ENCODE measurements around the gene EPG5. TPM values are rescaled to one million over a fixed set of nuclear protein-coding genes. Genes with fewer than 3 reads are reported as not detected.

The EPG5 gene
- total RNA-seq, 4 donors from 2014 or later, result 18.7 to 30.3 (median 24.0) TPM

GRCh38 chr18:45805551-45805950 lies 161.6 kb downstream of the EPG5 start:
- intact Hi-C loops (cut with DNase I; ENCODE audit: low total_unique reads), result no loop called here

DNA sequence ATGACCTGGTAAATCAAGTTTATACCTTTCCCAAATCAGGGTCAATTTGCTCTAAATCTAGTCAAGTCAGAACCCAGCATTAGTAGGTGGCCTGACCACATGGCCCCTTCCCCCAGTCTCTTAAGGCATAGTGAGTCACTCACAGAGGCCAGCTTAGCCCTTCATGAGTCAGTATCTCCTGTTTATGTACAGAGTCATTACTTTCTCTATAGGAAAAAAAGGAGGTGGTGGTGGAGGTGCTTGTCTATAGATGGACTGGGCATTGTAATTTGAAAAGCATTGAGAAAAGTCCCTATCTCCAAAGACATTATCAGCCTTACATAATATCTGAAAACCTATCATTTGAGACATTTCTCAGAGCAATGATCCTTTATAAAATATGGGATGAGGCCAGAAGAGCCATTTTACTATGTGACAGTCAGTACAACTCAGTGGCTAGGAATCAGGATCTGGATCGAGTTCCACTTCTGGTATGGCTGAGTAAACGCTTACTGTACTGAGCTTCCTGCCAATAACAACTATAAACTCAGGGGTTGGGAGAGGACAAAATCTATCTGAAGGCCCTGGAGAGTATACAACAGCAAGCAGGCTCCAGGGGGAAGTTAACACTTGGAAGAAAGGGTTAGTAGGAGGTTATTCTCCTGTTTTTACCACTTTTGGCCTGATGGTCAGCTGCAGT lies 164.2 kb downstream of the EPG5 start:
- Histone ChIP-seq H3K9me3 (peaks cover 0 to 4% (median 0%) of the 10 kb centered on the region in 3 donors), H3K4me1 (no peaks in the 10 kb centered on the region), H3K36me3 (no peaks in the 10 kb centered on the region), H3K4me3 (no peak overlapping the region), H3K27ac (no peak overlapping the region), H3K27me3 (no peaks in the 10 kb centered on the region)
- no peak for DNase-seq
- in situ Hi-C loops (cut with MboI; ENCODE audit: low sequenced_read_pairs in 4 of 4), result no loop called here
- TF ChIP-seq CTCF (IDR thresholded peaks at IDR 0.05 in 4 of 5, conservative IDR thresholded peaks at IDR 0.05 in 1 of 5) (no peak), POLR2A (IDR thresholded peaks at IDR 0.05) (no peak)
- intact Hi-C loops (cut with DNase I; ENCODE audit: low total_unique reads), result no loop called here
- no peak for ATAC-seq

More at GRCh38 chr18:45805551-45805950, 161.6 kb downstream of the EPG5 start:
- ATAC-seq (no peak), DNase-seq (no peak)
- Histone ChIP-seq H3K27ac (no peak overlapping the region), H3K4me1 (no peaks in the 10 kb centered on the region), H3K9me3 (peaks cover 0 to 4% (median 0%) of the 10 kb centered on the region in 3 donors), H3K36me3 (no peaks in the 10 kb centered on the region), H3K4me3 (no peak overlapping the region), H3K27me3 (no peaks in the 10 kb centered on the region)
- TF ChIP-seq CTCF (IDR thresholded peaks at IDR 0.05 in 4 of 5, conservative IDR thresholded peaks at IDR 0.05 in 1 of 5) (no peak), POLR2A (IDR thresholded peaks at IDR 0.05) (no peak)
- in situ Hi-C loops (cut with MboI; ENCODE audit: low sequenced_read_pairs in 4 of 4), result no loop called here

- H3K27ac ChIP-seq, result no peak overlapping the region
- no peak for DNase-seq
- intact Hi-C loops (cut with DNase I; ENCODE audit: low total_unique reads), result no loop called here
- no peaks in the 10 kb centered on the region for H3K4me1 ChIP-seq
- in situ Hi-C loops (cut with MboI; ENCODE audit: low sequenced_read_pairs in 4 of 4), result no loop called here
- H3K36me3 ChIP-seq, result no peaks in the 10 kb centered on the region
- no peak for ATAC-seq
- no peaks in the 10 kb centered on the region for H3K27me3 ChIP-seq
- H3K9me3 ChIP-seq, result peaks cover 0 to 4% (median 0%) of the 10 kb centered on the region in 3 donors
- no peak overlapping the region for H3K4me3 ChIP-seq
- TF ChIP-seq POLR2A (IDR thresholded peaks at IDR 0.05), result no peak
- TF ChIP-seq CTCF (IDR thresholded peaks at IDR 0.05 in 4 of 5, conservative IDR thresholded peaks at IDR 0.05 in 1 of 5), result no peak
These were observed 165.6 kb downstream of the EPG5 start for GRCh38 chr18:45801416-45802004.

Other genes with a start within 250 kb of the EPG5 start
- gene SLC14A1, start 243.1 kb downstream of the EPG5 start, total RNA-seq, result 1 to 10 TPM; 1.1 to 8.2 (median 7.1) TPM
- not detected for gene SIGLEC15, start 141.7 kb downstream of the EPG5 start, total RNA-seq
- 10 to 100 TPM in 2 of 4 donors, 1 to 10 TPM in 2; 8.4 to 18.2 (median 10.3) TPM for gene PSTPIP2, start 104.9 kb upstream of the EPG5 start, total RNA-seq
- gene ATP5F1A, start 131.0 kb upstream of the EPG5 start, total RNA-seq, result 1,000 to 10,000 TPM in 1 of 4 donors, 100 to 1,000 TPM in 3; 845 to 1,536 (median 877) TPM
- 10 to 100 TPM in 3 of 4 donors, 1 to 10 TPM in 1; 8.1 to 20.6 (median 13.3) TPM for gene HAUS1, start 137.1 kb upstream of the EPG5 start, total RNA-seq